Cardiac fibroblast (primary cell): ENCODE measurements around the gene RAP1GDS1.

ENCODE experiments used
- DNase-seq, 2 donors: peaks; one replicate each; pipeline versions ENCODE4 v3.0.0 to v3.0.0-alpha.2; 2010; ENCODE audit warnings: low read depth in 2 of 2
- H3K4me3 ChIP-seq, 2 donors: replicated peaks in 1 of 2; 1 replicate in 1 of 2; 2 replicates in 1 of 2; pipeline ENCODE4 v1.5.1; 2011; ENCODE audit warnings: low read depth in 2 of 2, low read length in 2 of 2, mild to moderate bottlenecking in 2 of 2, moderate library complexity in 1 of 2
- CTCF ChIP-seq: IDR thresholded peaks from one replicate; pipeline ENCODE4 v1.5.1; 2011; ENCODE audit warnings: low read depth, mild to moderate bottlenecking, low read length, inconsistent platforms

The RAP1GDS1 gene

DNA sequence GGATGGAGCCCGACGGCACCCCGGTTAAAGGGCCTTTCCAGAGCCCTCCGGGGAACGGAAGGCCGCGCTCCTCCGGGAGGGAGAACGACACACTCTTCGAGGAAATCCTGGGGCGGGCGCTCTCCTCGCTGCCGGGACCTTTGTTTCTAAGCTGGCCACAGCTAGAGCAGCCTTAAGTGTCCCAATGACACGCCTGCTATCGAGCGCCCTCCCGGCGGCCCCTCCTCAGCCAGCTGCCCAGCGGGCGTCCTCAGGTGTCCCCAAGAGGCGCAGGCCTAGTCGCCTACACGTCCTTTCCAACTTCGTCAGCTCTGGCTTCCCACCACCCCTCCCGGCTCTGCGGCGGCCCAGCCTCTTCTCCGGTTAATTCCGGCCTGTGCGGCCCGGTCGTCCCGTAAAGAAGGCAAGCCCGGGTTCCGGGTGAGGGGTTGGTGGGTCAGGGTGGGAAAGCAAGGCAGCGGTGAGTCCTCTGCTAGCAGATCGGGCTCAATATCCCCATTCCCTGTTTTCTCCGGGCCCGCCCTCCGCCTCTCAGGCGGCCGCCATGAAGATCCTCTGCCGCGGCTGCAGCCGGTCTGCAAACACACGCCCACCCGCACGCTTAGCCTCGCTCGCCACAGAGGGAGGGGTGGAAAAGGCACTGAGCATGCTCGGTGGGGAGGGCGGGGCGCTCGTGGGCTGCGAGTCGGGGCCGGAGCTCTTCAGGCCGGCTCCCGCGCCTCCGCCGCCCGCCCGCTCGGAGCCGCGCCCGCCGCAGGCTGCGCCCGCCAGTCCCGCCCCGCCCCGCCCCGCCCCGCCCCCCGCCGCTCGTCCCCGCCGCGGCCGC is at the start of gene RAP1GDS1:
RAP1GDS1 (plus strand) TSS at position 806 of the 826 bp plus-strand sequence. CDS start 182 bp downstream, outside the sequence.
- H3K4me3 ChIP-seq, result peak within 1 kb of the TSS; percentile 82
- TF ChIP-seq CTCF, result no peak
- peak; percentile 96 to 98 for DNase-seq

- no peak overlapping the region for H3K4me3 ChIP-seq
- DNase-seq, result no peak
- no peak for TF ChIP-seq CTCF
Measured at GRCh38 chr4:98222306-98222705, 38.9 kb upstream of the RAP1GDS1 start.

DNA sequence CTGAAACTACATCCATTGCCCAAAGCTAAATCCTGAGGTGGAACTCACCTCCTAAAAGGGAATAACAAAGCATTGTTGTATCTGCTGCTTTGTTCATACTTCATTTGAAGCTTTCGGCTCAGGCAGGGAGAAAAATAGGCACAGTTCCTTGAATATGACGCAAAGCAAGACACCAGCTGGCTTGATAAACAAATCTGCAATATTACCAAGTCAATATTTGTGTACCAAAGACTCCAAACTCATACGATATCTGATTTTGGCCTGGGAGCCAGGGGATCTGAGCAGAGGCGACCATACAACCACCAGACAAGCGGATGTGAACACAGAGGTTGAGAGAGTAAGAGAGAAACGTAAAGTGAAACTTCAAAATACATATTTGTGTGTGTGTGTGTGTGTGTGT is 34.8 kb upstream of the RAP1GDS1 start:
- no peak for TF ChIP-seq CTCF
- no peak for DNase-seq
- H3K4me3 ChIP-seq, result no peak overlapping the region

DNA sequence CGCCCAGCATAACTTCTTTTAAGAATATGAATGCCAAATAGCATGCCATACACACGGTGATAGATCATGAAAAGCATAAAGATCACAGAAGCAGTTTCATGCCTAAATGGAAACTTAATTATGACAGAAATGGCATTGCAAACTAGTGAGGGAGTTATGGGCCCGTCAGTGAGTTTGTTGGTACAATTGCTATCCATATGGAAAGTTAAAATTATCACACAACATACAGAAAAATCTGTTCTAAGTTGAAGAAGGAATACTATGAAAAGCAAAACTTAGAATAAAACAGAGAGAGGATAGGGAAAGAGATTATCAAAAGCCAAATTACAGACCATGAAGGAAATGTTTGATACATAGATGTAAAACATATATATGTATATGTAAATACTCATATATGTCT is 30.2 kb upstream of the RAP1GDS1 start:
- H3K4me3 ChIP-seq, result no peak overlapping the region
- DNase-seq, result no peak

GRCh38 chr4:98232202-98232601 is 29.0 kb upstream of the RAP1GDS1 start:
- no peak for TF ChIP-seq CTCF
- no peak overlapping the region for H3K4me3 ChIP-seq
- peak; percentile 5 to 37 for DNase-seq

More for the DNA sequence above, 30.2 kb upstream of the RAP1GDS1 start:
- TF ChIP-seq CTCF, result no peak

DNA sequence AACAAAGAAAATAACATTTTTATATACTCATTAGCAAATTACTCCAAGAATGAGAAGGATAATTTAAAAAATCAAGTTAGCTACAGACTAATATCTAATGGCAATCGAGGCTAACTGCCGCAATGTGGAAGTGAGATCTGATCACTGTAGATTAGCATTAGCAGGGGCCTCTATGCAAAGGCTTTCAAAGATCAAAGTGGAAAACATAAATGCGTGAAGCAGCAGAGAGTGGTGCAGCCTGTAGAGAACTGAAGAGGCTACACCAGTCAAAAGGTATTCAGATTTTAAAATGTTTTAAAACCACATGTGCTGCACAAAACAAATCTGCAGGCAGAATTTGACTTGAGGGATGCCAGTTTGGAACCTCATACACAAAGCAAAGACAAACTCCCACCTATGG is 24.0 kb upstream of the RAP1GDS1 start:
- DNase-seq, result no peak
- H3K4me3 ChIP-seq, result no peak overlapping the region

More for the DNA sequence above, 24.0 kb upstream of the RAP1GDS1 start:
- TF ChIP-seq CTCF, result no peak
